Measurements from ENCODE around the gene NOX5.

DNA sequence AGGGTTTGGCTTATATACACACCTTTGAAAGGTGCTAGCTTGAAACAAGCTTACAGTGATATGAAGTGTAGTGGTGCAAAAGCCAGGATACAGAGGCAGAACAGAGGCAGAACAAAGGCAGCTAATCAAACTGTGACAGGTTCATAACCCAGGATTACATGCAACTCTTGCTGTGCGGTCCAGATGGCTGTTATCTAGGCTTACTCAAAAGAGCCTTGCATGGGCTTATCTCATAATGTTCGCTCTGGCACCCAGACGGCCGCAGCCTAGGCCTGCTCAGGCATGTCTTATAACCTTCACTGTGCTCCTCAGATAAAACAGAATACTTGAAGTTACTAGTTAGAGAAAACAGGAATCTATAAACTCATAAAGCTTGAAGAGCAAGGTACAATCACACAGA lies 22.8 kb upstream of the NOX5 start:
- TF ChIP-seq, protein P1, sequence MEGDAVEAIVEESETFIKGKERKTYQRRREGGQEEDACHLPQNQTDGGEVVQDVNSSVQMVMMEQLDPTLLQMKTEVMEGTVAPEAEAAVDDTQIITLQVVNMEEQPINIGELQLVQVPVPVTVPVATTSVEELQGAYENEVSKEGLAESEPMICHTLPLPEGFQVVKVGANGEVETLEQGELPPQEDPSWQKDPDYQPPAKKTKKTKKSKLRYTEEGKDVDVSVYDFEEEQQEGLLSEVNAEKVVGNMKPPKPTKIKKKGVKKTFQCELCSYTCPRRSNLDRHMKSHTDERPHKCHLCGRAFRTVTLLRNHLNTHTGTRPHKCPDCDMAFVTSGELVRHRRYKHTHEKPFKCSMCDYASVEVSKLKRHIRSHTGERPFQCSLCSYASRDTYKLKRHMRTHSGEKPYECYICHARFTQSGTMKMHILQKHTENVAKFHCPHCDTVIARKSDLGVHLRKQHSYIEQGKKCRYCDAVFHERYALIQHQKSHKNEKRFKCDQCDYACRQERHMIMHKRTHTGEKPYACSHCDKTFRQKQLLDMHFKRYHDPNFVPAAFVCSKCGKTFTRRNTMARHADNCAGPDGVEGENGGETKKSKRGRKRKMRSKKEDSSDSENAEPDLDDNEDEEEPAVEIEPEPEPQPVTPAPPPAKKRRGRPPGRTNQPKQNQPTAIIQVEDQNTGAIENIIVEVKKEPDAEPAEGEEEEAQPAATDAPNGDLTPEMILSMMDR (IDR thresholded peaks at IDR 0.05) = no peak
- TF ChIP-seq POLR2A (IDR thresholded peaks at IDR 0.05) = no peak
- TF ChIP-seq POLR2AphosphoS5 (IDR thresholded peaks at IDR 0.05; ENCODE audit: insufficient read depth in 1 of 2, low read depth in 1 of 2) = no peak

Data from vagina (tissue), 2 donors.